GM12878 (cell line): ENCODE measurements around the gene GBGT1. TPM values are rescaled to one million over a fixed set of nuclear protein-coding genes. Genes with fewer than 3 reads are reported as not detected.

Experiments
- BRCA1 ChIP-seq: IDR thresholded peaks from 2 replicates; pipeline ENCODE4 v1.6.1; 2011; ENCODE audit warnings: low read depth, low read length, improper control_type of control experiment
- EED ChIP-seq: sonication (generic); IDR thresholded peaks from 2 replicates; pipeline ENCODE4 v1.6.1; 2016; ENCODE audit warnings: antibody characterized with exemption, low read depth
- EP300 ChIP-seq, 2 experiments: fragments of 150-350 bp in 1 of 2; IDR thresholded peaks; 2 replicates each; pipeline ENCODE4 v1.6.1; 2011 to 2012; ENCODE audit warnings: low read depth in 2 of 2, low read length in 2 of 2, borderline replicate concordance in 1 of 2, improper control_type of control experiment in 1 of 2, inconsistent platforms in 1 of 2; ENCODE audit not compliant: control insufficient read depth in 1 of 2
- EZH2 ChIP-seq: IDR thresholded peaks from 2 replicates; pipeline ENCODE4 v1.6.1; 2012; ENCODE audit warnings: low read depth, mild to moderate bottlenecking, control low read depth, inconsistent platforms, low read length, borderline replicate concordance; ENCODE audit not compliant: control insufficient read depth
- HDGF ChIP-seq: fragments of 450-650 bp; IDR thresholded peaks from 2 replicates; pipeline ENCODE4 v1.6.1; 2016; ENCODE audit warnings: antibody characterized with exemption
- IKZF2 ChIP-seq, 2 experiments: fragments of 450-650 bp; IDR thresholded peaks; 2 replicates each; pipeline ENCODE4 v1.6.1; 2017; ENCODE audit warnings: mild to moderate bottlenecking in 2 of 2, moderate library complexity in 2 of 2
- JUND ChIP-seq: IDR thresholded peaks from 2 replicates; pipeline ENCODE4 v1.6.1; 2012; ENCODE audit warnings: low read depth, mild to moderate bottlenecking, low read length, improper control_type of control experiment, moderate library complexity
- LARP7 ChIP-seq: fragments of 450-650 bp; IDR thresholded peaks from 2 replicates; pipeline ENCODE4 v1.6.1; 2017; ENCODE audit warnings: mild to moderate bottlenecking
- MXI1 ChIP-seq: fragments of 150-350 bp; IDR thresholded peaks from 2 replicates; pipeline ENCODE4 v1.6.1; 2011; ENCODE audit warnings: low read depth, mild to moderate bottlenecking, inconsistent platforms, low read length, improper control_type of control experiment
- NFXL1 ChIP-seq: fragments of 450-650 bp; IDR thresholded peaks from 2 replicates; pipeline ENCODE4 v1.6.1; 2017; ENCODE audit warnings: antibody characterized with exemption, mild to moderate bottlenecking, borderline replicate concordance
- NR2F1 ChIP-seq: fragments of 450-650 bp; conservative IDR thresholded peaks from 2 replicates; pipeline ENCODE4 v1.6.1; 2017; ENCODE audit warnings: mild to moderate bottlenecking
- PAX5 ChIP-seq: IDR thresholded peaks from 2 replicates; pipeline ENCODE4 v1.6.1; 2011; ENCODE audit warnings: low read depth, low read length, borderline replicate concordance
- SIX5 ChIP-seq: IDR thresholded peaks from 2 replicates; pipeline ENCODE4 v1.6.1; 2011; ENCODE audit warnings: mild to moderate bottlenecking, low read depth, low read length, moderate library complexity; ENCODE audit not compliant: severe bottlenecking
- SMAD1 ChIP-seq: fragments of 450-650 bp; IDR thresholded peaks from 2 replicates; pipeline ENCODE4 v1.6.1; 2018; ENCODE audit warnings: mild to moderate bottlenecking, low read depth; ENCODE audit not compliant: partially characterized antibody
- SRF ChIP-seq, 2 experiments: IDR thresholded peaks; 2 replicates each; pipeline ENCODE4 v1.6.1; 2011; ENCODE audit warnings: low read depth in 2 of 2, low read length in 2 of 2, mild to moderate bottlenecking in 1 of 2, moderate library complexity in 1 of 2
- TCF7 ChIP-seq: IDR thresholded peaks from 2 replicates; pipeline ENCODE4 v1.6.1; 2014; ENCODE audit warnings: antibody characterized with exemption, borderline replicate concordance
- WRNIP1 ChIP-seq: IDR thresholded peaks from 2 replicates; pipeline ENCODE4 v1.6.1; 2011; ENCODE audit warnings: low read depth, low read length, improper control_type of control experiment, borderline replicate concordance
- ZBTB40 ChIP-seq: fragments of 450-650 bp; IDR thresholded peaks from 2 replicates; pipeline ENCODE4 v1.6.1; 2016; ENCODE audit warnings: mild to moderate bottlenecking, moderate library complexity, borderline replicate concordance
- ZNF274 ChIP-seq: IDR thresholded peaks from one replicate; pipeline ENCODE4 v1.8.0; 2011; ENCODE audit not compliant: insufficient read length, insufficient read depth
- polyA plus RNA-seq, 11 experiments: library from polyadenylated mRNA; depleted of rRNA in 4 of 11; unstranded in 6 of 11; stranded (reverse) in 5 of 11; fragments of >200 nt; fragmentation: Nextera tagmentation in 4 of 11; fragmentation: Illumina TruSeq in 1 of 11; extraction: Ambion mirVana in 4 of 11; extraction: Trizol in 1 of 11; gene quantifications; 1 replicate in 1 of 11; 2 replicates in 10 of 11; pipeline versions ENCODE4 v1.2.1 to v1.2.3, GENCODE V29; 2011 to 2016; ENCODE audit warnings: inconsistent platforms in 2 of 11, missing spikeins in 2 of 11, low read depth in 1 of 11
- total RNA-seq, 4 experiments: library from RNA; depleted of rRNA in 3 of 4; stranded (reverse); fragments of >200 nt in 3 of 4; fragmentation: Illumina TruSeq in 1 of 4; extraction: Trizol in 1 of 4; gene quantifications; 2 replicates each; pipeline versions ENCODE4 v1.2.1 to v1.2.3, GENCODE V29; 2013 to 2021
- TF ChIP-seq, protein P1 (sequence below): fragments of 450-650 bp; IDR thresholded peaks from 2 replicates; pipeline ENCODE4 v1.6.1; 2016; ENCODE audit warnings: mild to moderate bottlenecking

Gene GBGT1
- total and polyA plus RNA-seq, 10 of the 15 experiments (the other 5 are each of a cell fraction or from before 2014, with no cell fraction given), result 0.08 to 1.9 (median 0.49) TPM

DNA sequence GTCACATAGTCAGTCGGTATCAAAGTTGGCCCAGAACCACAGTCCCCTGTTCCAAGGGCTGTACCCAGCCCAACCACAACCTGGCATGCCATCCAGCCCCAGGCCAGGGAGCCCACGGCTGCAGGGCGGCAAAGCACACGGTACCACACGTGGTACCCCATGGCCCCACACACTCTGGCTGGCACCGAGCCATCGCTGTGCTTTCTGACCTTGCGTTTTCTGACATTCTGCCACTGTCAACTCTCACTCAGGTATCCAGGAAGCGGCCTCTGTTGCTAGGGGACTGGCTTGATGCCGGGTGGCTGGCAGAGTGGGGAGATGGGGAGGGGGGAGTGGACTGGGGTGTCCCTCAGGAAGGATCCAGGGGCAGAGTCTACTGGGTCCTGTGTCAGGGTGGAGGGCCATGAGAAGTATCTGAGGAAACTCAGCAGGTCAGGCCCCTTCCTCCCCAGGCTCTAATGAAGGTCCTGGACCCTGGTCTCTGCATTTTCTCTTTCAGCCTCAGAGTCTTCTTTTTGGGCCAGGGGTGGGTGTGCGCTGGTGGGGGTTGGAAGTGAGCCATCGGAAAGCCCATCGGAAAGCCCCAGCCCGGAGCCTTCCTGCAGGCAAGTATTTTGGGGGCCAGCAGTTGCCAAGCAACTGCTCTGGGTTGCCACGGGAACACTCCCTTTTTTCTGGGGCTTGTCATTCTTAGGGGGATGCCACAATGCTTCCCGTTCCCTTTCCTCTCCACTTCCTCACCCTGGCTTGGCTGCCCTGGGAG, 21.7 kb downstream of the GBGT1 start (continued):
- TF ChIP-seq, protein P1, sequence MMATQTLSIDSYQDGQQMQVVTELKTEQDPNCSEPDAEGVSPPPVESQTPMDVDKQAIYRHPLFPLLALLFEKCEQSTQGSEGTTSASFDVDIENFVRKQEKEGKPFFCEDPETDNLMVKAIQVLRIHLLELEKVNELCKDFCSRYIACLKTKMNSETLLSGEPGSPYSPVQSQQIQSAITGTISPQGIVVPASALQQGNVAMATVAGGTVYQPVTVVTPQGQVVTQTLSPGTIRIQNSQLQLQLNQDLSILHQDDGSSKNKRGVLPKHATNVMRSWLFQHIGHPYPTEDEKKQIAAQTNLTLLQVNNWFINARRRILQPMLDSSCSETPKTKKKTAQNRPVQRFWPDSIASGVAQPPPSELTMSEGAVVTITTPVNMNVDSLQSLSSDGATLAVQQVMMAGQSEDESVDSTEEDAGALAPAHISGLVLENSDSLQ, result peak; percentile 57; the same call in 1 of the 2 replicates
- TF ChIP-seq ZBTB40, result no peak
- TF ChIP-seq EP300 (IDR thresholded peaks at IDR 0.05; ENCODE audit: borderline replicate concordance in 1 of 2, control insufficient read depth in 1 of 2, low read depth in 2 of 2, low read length in 2 of 2), result peak in 1 of 2 experiments; percentile 30; a peak in 1 of 4 replicates
- TF ChIP-seq LARP7, result 0 out of 2 replicates have a peak, but pooled peaks have one; percentile 47
- no peak for TF ChIP-seq EZH2
- TF ChIP-seq NFXL1, result no peak
- peak; percentile 19; the same call in 1 of the 2 replicates for TF ChIP-seq NR2F1
- TF ChIP-seq IKZF2 (IDR thresholded peaks at IDR 0.05), result 0 out of 4 replicates have a peak, but pooled peaks of 1 of the 2 experiments have one; percentile 12
- no peak for TF ChIP-seq SRF (IDR thresholded peaks at IDR 0.05; ENCODE audit: low read depth in 2 of 2, low read length in 2 of 2)
- no peak for TF ChIP-seq SIX5
- peak; percentile 45; the same call in 1 of the 2 replicates for TF ChIP-seq HDGF
- no peak for TF ChIP-seq WRNIP1
- TF ChIP-seq EED, result 0 out of 2 replicates have a peak, but pooled peaks have one; percentile 14
- no peak for TF ChIP-seq ZNF274
- TF ChIP-seq PAX5, result peak; percentile 5; the same call in 1 of the 2 replicates
- peak; percentile 29 for TF ChIP-seq SMAD1
- TF ChIP-seq JUND, result no peak
- peak; percentile 55; the same call in 1 of the 2 replicates for TF ChIP-seq MXI1
- no peak for TF ChIP-seq BRCA1
- no peak for TF ChIP-seq TCF7
